Measurements from ENCODE around the gene UVRAG.
"Not testable (repeated sequence)": the region's sequence is repeated elsewhere in the genome, so short reads cannot be mapped to it uniquely, and the experiment has no call there.

The UVRAG gene

DNA sequence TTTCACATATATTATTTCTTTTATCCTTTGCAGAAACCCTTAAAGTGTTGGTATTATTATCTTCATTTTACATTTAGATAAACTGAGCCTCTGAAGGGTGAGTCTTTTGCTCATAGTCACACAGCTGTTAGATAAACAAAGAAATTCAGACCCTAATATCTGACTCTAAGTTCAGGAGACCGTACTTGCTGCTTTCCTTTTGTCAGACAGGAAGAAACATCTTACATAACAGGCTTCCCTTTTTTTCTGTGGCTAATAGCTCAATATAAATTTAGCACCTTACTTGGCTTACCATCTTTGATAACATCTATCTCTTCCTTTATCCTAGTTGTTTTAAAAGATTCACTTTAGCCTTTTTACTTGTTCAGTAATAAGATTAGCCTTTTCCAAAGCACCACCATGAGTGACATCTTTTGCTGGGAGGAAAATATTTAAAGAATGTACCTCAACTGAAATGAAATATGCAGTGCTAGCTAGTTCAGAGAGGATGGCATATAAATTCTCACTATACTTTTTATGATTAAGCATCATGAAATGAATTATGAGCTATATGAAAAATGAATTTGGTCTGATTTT is 262.7 kb downstream of the UVRAG start:
- no peaks in the 10 kb centered on the region for H3K27me3 ChIP-seq (replicated peaks)
- peak overlapping the region; percentile 3 for H3K27ac ChIP-seq
- TF ChIP-seq, protein P1, sequence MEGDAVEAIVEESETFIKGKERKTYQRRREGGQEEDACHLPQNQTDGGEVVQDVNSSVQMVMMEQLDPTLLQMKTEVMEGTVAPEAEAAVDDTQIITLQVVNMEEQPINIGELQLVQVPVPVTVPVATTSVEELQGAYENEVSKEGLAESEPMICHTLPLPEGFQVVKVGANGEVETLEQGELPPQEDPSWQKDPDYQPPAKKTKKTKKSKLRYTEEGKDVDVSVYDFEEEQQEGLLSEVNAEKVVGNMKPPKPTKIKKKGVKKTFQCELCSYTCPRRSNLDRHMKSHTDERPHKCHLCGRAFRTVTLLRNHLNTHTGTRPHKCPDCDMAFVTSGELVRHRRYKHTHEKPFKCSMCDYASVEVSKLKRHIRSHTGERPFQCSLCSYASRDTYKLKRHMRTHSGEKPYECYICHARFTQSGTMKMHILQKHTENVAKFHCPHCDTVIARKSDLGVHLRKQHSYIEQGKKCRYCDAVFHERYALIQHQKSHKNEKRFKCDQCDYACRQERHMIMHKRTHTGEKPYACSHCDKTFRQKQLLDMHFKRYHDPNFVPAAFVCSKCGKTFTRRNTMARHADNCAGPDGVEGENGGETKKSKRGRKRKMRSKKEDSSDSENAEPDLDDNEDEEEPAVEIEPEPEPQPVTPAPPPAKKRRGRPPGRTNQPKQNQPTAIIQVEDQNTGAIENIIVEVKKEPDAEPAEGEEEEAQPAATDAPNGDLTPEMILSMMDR (IDR thresholded peaks at IDR 0.05; ENCODE audit: low read depth, low read length, missing control alignments) = no peak
- in situ Hi-C loops (cut with HindIII; ENCODE audit: low pct_ligation_motif_present, low sequenced_read_pairs) = no loop called here
- peak; percentile 10 for DNase-seq
- H3K4me3 ChIP-seq (ENCODE audit: low read depth, low read length) = no peak overlapping the region
- H3K36me3 ChIP-seq (replicated peaks) = no peaks in the 10 kb centered on the region

- H3K27me3 ChIP-seq (replicated peaks); DNase-seq; H3K4me3 ChIP-seq (ENCODE audit: low read depth, low read length); H3K36me3 ChIP-seq (replicated peaks); in situ Hi-C loops (cut with HindIII; ENCODE audit: low pct_ligation_motif_present, low sequenced_read_pairs); H3K27ac ChIP-seq: not testable (repeated sequence)
These were observed 266.1 kb downstream of the UVRAG start for GRCh38 chr11:76081084-76081483.

DNA sequence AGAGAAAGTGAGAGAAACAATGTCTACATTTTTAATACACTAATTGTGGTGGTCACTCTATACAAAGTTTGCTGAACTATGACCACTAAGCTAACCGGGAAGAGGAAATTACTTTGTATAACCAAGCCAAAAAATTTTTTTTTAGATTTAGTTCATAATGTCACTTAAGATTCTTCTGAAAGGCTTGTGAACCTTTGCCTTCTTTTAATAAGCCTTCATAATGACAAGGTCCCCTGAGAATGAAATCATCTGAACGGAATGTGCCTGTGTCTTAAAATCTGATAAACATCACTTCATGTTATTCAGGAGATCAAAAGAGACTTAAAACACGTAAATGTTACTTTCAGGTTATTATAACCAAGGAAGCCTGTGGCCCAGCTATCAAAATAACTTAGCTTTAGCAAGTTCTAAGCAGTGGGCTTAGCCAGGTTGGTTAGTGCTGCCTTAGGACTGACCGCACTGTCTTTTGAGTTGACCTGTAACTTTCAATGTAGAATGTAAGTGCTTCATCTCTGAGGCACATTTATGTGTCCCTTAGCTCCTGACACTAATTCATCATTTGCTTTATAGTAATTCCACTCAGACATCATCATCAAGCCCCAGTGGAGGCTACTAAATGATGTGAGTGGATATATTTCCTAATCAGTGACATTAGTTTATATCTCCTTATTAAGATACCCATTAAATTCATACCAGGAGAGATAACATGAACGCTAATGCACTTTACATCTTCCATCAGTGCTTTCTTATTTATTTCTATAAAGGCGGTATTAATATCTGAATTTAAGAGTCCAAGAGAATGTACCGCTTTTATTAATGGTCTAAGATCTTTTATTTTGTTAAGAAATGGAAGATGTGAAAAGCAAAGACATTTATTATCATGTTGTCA is 268.8 kb downstream of the UVRAG start:
- no peaks in the 10 kb centered on the region for H3K27me3 ChIP-seq (replicated peaks)
- peak; percentile 11 for DNase-seq
- in situ Hi-C loops (cut with HindIII; ENCODE audit: low pct_ligation_motif_present, low sequenced_read_pairs) = no loop called here
- no peak overlapping the region for H3K27ac ChIP-seq
- TF ChIP-seq, protein P1 (IDR thresholded peaks at IDR 0.05; ENCODE audit: low read depth, low read length, missing control alignments) = no peak
- no peak overlapping the region for H3K4me3 ChIP-seq (ENCODE audit: low read depth, low read length)
- no peaks in the 10 kb centered on the region for H3K36me3 ChIP-seq (replicated peaks)

DNA sequence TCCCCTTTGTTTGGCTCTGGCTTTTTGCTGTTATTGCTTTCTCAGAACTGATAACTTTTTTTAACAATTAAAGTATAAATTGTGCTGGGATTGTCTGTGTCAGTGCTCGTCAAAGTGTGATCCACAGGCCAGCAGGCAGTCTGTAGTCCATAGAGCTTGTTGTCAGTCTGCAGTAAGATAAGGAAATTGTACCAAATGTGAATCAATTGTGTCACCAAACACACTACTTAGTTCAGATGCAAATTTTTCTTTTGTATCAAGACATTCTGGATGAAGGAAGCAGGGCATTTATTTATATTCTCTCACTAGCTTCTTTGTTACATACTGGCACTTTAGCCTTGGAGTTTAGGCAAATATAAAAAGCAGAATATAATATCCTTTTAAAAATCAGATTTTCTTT is 270.3 kb downstream of the UVRAG start:
- Histone ChIP-seq H3K27me3 (replicated peaks) (no peaks in the 10 kb centered on the region), H3K27ac (no peak overlapping the region), H3K36me3 (replicated peaks) (no peaks in the 10 kb centered on the region), H3K4me3 (ENCODE audit: low read depth, low read length) (no peak overlapping the region)
- TF ChIP-seq, protein P1 (IDR thresholded peaks at IDR 0.05; ENCODE audit: low read depth, low read length, missing control alignments) = no peak
- DNase-seq = no peak
- in situ Hi-C loops (cut with HindIII; ENCODE audit: low pct_ligation_motif_present, low sequenced_read_pairs) = no loop called here

- H3K4me3 ChIP-seq (ENCODE audit: low read depth, low read length) = no peak overlapping the region
- H3K27ac ChIP-seq = peak overlapping the region; percentile 20
- no peaks in the 10 kb centered on the region for H3K27me3 ChIP-seq (replicated peaks)
- TF ChIP-seq, protein P1 (IDR thresholded peaks at IDR 0.05; ENCODE audit: low read depth, low read length, missing control alignments) = no peak
- in situ Hi-C loops (cut with HindIII; ENCODE audit: low pct_ligation_motif_present, low sequenced_read_pairs) = no loop called here
- peak; percentile 63 for DNase-seq
- H3K36me3 ChIP-seq (replicated peaks) = no peaks in the 10 kb centered on the region
These were observed 272.0 kb downstream of the UVRAG start for GRCh38 chr11:76086743-76087635.

DNA sequence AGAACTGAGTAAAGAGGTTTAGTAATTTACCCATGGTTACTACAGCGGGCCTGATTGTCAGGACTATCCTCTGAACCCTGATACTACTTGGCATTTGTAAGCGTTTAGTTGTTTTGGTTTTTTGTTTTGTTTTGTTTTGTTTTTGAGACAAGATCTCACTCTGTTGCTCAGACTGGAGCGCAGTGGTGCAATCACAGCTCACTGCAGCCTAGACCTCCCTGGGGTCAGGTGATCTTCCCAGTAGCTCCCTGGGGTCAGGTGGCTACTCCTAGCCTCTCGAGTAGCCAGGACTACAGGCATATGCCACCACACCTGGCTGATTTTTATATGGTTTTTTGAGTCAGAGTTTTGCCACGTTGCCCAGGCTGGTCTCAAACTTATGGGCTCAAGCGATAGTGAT is 272.7 kb downstream of the UVRAG start:
- Histone ChIP-seq H3K27ac (no peak overlapping the region), H3K27me3 (replicated peaks) (no peaks in the 10 kb centered on the region), H3K36me3 (replicated peaks) (no peaks in the 10 kb centered on the region), H3K4me3 (ENCODE audit: low read depth, low read length) (no peak overlapping the region)
- TF ChIP-seq, protein P1 (IDR thresholded peaks at IDR 0.05; ENCODE audit: low read depth, low read length, missing control alignments) = no peak
- DNase-seq = no peak
- in situ Hi-C loops (cut with HindIII; ENCODE audit: low pct_ligation_motif_present, low sequenced_read_pairs) = no loop called here

Measured in brain microvascular endothelial cell (primary cell).